Psoas muscle (tissue), 8 donors: ENCODE measurements around the gene APOBEC3F. TPM values are rescaled to one million over a fixed set of nuclear protein-coding genes. Genes with fewer than 3 reads are reported as not detected.
A peak's percentile ranks its signal among the peaks of the same experiment; 100 is the strongest.

ENCODE experiments used
- ATAC-seq, 4 donors: fragments of 200-7000 bp; cut with Tn5 transposase; one replicate each; pipeline ENCODE4 v1.9.1; 2020; ENCODE audit warnings: moderate library complexity in 3 of 4, mild to moderate bottlenecking in 2 of 4
- DNase-seq, 2 donors: peaks; one replicate each; pipeline ENCODE4 v3.0.0-alpha.2; 2020
- H3K27ac ChIP-seq: fragments of 200-600 bp; one replicate; pipeline ENCODE4 v1.8.0; 2022
- H3K27me3 ChIP-seq, 3 donors: fragments of 200-600 bp in 1 of 3; one replicate each; pipeline versions ENCODE4 v1.6.1 to v1.8.0; 2013 to 2022; ENCODE audit warnings: low read length in 2 of 3, mild to moderate bottlenecking in 2 of 3, moderate library complexity in 1 of 3; ENCODE audit not compliant: insufficient read depth in 3 of 3
- H3K36me3 ChIP-seq, 2 donors: fragments of 200-600 bp in 1 of 2; one replicate each; pipeline versions ENCODE4 v1.6.1 to v1.8.0; 2013 to 2022; ENCODE audit warnings: low read depth in 1 of 2, mild to moderate bottlenecking in 1 of 2, moderate library complexity in 1 of 2; ENCODE audit not compliant: insufficient read depth in 1 of 2
- H3K4me1 ChIP-seq: fragments of 200-600 bp; one replicate; pipeline ENCODE4 v1.8.0; 2022
- H3K4me3 ChIP-seq: fragments of 200-600 bp; one replicate; pipeline ENCODE4 v1.8.0; 2022; ENCODE audit warnings: mild to moderate bottlenecking
- H3K9me3 ChIP-seq: fragments of 200-600 bp; one replicate; pipeline ENCODE4 v1.8.0; 2022
- WGBS, 3 donors: extraction: QIAGEN DNeasy Blood & Tissue Kit; methylation state at CpG; one replicate each; pipeline versions ENCODE4 v1.1.6 to v1.1.7; 2013; 5-methylcytosine and 5-hydroxymethylcytosine counted together
- intact Hi-C, 2 donors: fragments of 100-400 bp; cut with DNase I; formaldehyde crosslinking; loops; one replicate each; pipeline versions ENCODE4 v1.11.0 to v1.14.2; 2022
- polyA plus RNA-seq, 3 donors: library from polyadenylated mRNA; stranded (reverse); fragments of 200-250 nt; gene quantifications; one replicate each; pipeline ENCODE4 v1.2.3, GENCODE V29; 2013
- total RNA-seq, 4 donors: library from RNA; stranded (reverse); fragmentation: NEBNext Ultra II Directional in 2 of 4; extraction: Animal tissue kit (Norgen Biotek cat#: 25700) in 2 of 4; gene quantifications; one replicate each; pipeline versions ENCODE4 v1.2.1 to v1.2.4, GENCODE V29; 2021 to 2023
- TF ChIP-seq, protein P1 (sequence below): fragments of 200-600 bp; IDR thresholded peaks from one replicate; pipeline ENCODE4 v1.8.0; 2022; ENCODE audit warnings: antibody characterized with exemption
- donor health status: healthy with polysubstance abuse.
- donor health status: DM: no; HTN: no; CAD: no; lungs with moderate emphysema.
- donor health status: Bipolar disorder and iron deficiency.
- donor health status: healthy.
- donor health status: DM: yes; HTN: yes; CAD: no.
- donor health status: DM: no; HTN: no; CAD: no.
- donor health status: DM: no; HTN: no; CAD: no.
- donor health status: DM: yes; HTN: yes; CAD: no.

APOBEC3F gene
- total and polyA plus RNA-seq, 7 donors = 0.06 to 1.4 (median 0.50) TPM

DNA sequence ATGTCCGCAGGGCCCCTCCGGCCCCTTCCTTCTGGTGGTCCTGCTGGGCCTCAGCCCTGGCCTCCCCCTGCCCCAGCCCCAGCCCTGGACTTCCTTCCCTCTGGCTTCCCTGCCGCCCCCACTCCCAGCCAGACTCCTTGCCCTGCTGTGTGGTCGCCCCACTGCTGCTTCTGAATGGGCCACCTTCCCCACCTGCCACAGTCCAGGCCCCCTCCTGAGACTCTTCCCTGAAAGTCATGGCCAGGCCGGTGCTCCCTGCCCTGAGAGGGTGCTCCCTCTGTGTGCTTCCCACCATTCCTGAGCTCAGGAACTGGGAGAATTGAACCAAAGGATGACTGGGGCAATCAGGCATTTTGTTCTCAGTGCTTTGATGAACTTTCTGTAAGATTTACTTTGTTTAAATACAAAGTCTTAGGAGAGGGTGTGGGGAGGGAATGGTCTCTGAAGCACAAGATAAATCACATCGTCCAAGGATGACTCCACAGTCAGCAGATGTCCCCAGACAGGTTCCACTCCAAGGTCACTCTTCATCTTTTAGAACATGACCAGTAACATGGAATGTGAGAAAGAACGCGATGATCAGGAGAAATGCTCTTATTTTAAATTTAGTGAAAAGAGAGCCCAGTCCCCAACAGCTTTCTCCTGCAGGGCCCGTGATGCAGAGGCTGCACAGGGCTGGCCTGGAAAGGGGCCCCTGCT is 19.0 kb upstream of the APOBEC3F start:
- no peaks in the 10 kb centered on the region for H3K4me1 ChIP-seq
- intact Hi-C loops = no loop called here
- no peaks in the 10 kb centered on the region for H3K9me3 ChIP-seq
- DNase-seq = no peak
- no peaks in the 10 kb centered on the region for H3K36me3 ChIP-seq
- 63 to 71% (median 66%) methylated on average over 8 to 9 of the region's 9 CpGs for WGBS, 3 donors
- H3K27ac ChIP-seq = peak overlapping the region; percentile 53
- H3K4me3 ChIP-seq = peak overlapping the region; percentile 56
- TF ChIP-seq, protein P1, sequence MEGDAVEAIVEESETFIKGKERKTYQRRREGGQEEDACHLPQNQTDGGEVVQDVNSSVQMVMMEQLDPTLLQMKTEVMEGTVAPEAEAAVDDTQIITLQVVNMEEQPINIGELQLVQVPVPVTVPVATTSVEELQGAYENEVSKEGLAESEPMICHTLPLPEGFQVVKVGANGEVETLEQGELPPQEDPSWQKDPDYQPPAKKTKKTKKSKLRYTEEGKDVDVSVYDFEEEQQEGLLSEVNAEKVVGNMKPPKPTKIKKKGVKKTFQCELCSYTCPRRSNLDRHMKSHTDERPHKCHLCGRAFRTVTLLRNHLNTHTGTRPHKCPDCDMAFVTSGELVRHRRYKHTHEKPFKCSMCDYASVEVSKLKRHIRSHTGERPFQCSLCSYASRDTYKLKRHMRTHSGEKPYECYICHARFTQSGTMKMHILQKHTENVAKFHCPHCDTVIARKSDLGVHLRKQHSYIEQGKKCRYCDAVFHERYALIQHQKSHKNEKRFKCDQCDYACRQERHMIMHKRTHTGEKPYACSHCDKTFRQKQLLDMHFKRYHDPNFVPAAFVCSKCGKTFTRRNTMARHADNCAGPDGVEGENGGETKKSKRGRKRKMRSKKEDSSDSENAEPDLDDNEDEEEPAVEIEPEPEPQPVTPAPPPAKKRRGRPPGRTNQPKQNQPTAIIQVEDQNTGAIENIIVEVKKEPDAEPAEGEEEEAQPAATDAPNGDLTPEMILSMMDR = no peak
- ATAC-seq = peak in 1 of 4 donors; percentile 23
- H3K27me3 ChIP-seq = peaks cover 0 to 9% (median 3%) of the 10 kb centered on the region in 3 donors

DNA sequence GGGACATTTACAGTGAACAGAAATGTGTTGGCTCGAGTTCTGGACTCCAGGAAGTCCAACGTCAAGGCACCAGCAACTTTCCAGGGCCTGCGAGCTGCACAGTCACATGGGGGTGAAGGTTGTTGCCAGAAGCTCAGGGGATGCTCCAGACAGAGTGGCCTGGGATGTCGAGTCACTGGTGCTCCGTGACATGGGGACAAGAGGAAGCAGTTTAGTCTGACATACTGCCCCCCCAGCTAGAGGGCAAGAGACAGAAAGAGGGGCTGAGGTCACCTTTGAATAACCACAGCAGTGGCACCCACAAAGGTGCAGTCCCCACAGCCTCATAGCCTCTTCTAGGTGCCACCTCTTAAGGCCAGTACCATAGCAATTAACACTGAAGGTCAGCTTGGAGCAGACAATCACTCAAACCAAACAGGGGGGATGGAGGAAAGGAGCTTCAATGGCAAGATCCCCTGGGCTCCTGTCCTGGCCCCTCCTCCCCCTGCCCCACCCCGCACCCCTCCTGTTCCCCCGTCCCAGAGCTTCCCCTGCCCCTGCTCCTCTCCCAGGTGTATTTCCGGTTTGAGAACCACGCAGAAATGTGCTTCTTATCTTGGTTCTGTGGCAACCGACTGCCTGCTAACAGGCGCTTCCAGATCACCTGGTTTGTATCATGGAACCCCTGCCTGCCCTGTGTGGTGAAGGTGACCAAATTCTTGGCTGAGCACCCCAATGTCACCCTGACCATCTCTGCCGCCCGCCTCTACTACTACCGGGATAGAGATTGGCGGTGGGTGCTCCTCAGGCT is 15.9 kb upstream of the APOBEC3F start:
- no peak for DNase-seq
- Histone ChIP-seq H3K27ac (no peak overlapping the region), H3K27me3 (peaks cover 0 to 3% (median 0%) of the 10 kb centered on the region in 3 donors), H3K36me3 (no peaks in the 10 kb centered on the region), H3K9me3 (no peaks in the 10 kb centered on the region), H3K4me3 (no peak overlapping the region), H3K4me1 (no peaks in the 10 kb centered on the region)
- TF ChIP-seq, protein P1 = no peak
- WGBS, 3 donors = 84 to 88% (median 87%) methylated on average over 15 of the region's 15 CpGs
- ATAC-seq = no peak
- intact Hi-C loops = no loop called here

DNA sequence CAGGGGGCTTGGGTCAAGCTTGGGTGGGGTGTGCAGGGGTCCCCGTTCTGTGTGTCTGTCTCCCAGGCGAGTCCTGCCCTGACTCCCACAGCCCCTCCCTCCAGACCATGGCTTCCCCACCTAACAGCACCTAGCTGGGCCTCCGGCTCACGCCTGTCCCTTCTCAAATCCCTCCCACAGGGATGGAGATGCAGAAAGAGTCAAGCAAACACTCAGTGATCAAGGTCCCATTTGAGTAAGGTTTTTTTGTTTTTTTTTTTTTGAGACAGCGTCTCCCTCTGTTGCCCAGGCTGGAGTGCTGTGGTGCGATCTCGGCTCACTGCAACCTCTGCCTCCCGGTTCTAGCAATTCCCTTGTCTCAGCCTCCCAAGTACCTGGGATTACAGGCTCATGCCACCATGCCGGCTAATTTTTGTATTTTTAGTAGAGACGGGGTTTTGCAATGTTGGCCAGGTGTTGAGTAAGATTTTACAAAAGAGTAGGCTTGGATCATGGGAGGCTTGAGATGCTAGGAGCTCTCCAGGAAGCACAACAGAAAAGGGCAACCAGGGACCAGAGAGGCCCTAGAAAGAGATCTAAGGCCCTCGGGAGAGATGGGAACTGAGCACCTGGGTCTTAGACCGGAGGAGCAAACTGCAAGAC is 14.0 kb upstream of the APOBEC3F start:
- H3K27me3 ChIP-seq = peaks cover 0 to 3% (median 0%) of the 10 kb centered on the region in 3 donors
- 82 to 95% (median 84%) methylated on average over 11 to 12 of the region's 12 CpGs for whole genome bisulfite sequencing, 3 donors
- intact Hi-C loops = no loop called here

DNA sequence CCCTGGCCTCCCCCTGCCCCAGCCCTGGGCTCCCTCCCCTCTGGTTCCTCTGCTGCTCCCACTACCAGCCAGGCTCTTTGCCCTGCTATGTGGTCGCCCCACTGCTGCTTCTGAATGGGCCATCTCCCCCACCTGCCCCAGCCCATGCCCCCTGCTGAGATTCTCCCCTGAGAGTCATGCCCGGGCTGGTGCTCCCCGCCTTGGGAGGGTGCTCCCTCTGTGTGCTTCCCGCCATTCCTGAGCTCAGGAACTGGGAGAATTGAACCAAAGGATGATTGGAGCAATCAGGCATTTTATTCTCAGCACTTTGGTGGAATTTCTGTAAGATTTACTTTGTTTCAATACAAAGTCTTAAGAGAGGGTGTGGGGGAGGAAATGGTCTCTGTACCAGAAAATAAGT is 12.9 kb upstream of the APOBEC3F start:
- Histone ChIP-seq H3K36me3 (no peaks in the 10 kb centered on the region), H3K4me1 (no peaks in the 10 kb centered on the region), H3K27ac (no peak overlapping the region), H3K27me3 (peaks cover 0 to 3% (median 0%) of the 10 kb centered on the region in 3 donors), H3K9me3 (no peaks in the 10 kb centered on the region), H3K4me3 (no peak overlapping the region)
- WGBS, 3 donors = 81 to 94% (median 86%) methylated on average over 4 of the region's 4 CpGs
- intact Hi-C loops = no loop called here
- ATAC-seq (no peak), DNase-seq (no peak)
- TF ChIP-seq, protein P1 = no peak

More for the DNA sequence above, 14.0 kb upstream of the APOBEC3F start:
- no peaks in the 10 kb centered on the region for H3K36me3 ChIP-seq
- DNase-seq (no peak), ATAC-seq (no peak)
- H3K4me1 ChIP-seq = no peaks in the 10 kb centered on the region
- TF ChIP-seq, protein P1 = no peak
- H3K4me3 ChIP-seq = no peak overlapping the region
- no peaks in the 10 kb centered on the region for H3K9me3 ChIP-seq
- H3K27ac ChIP-seq = no peak overlapping the region
